Endodermal cell (in vitro differentiated cells): ENCODE results near the gene ST8SIA1. TPM values are rescaled to one million over a fixed set of nuclear protein-coding genes. Genes with fewer than 3 reads are reported as not detected.

Experiments used
- DNase-seq: peaks from one replicate; pipeline ENCODE4 v3.0.0-alpha.2; 2017
- H3K27ac ChIP-seq: 2 replicates; pipeline ENCODE4 v1.5.1; 2013; ENCODE audit warnings: mild to moderate bottlenecking, low read depth, low read length, moderate library complexity
- H3K27me3 ChIP-seq: 2 replicates; pipeline ENCODE4 v1.6.1; 2013; ENCODE audit warnings: mild to moderate bottlenecking, low read length, moderate library complexity; ENCODE audit not compliant: insufficient read depth, control insufficient read depth, poor library complexity, severe bottlenecking
- H3K36me3 ChIP-seq: 2 replicates; pipeline ENCODE4 v1.7.0; 2013; ENCODE audit warnings: mild to moderate bottlenecking, low read length, moderate library complexity; ENCODE audit not compliant: control insufficient read depth, insufficient read depth
- H3K4me1 ChIP-seq: one replicate; pipeline ENCODE4 v1.7.0; 2013; ENCODE audit warnings: low read length; ENCODE audit not compliant: control insufficient read depth, insufficient read depth
- H3K4me3 ChIP-seq: 2 replicates; pipeline ENCODE4 v1.5.1; 2013; ENCODE audit warnings: mild to moderate bottlenecking, low read length, moderate library complexity
- H3K9ac ChIP-seq: 2 replicates; pipeline ENCODE4 v1.6.1; 2013; ENCODE audit warnings: mild to moderate bottlenecking, low read length, moderate library complexity; ENCODE audit not compliant: poor library complexity, severe bottlenecking; ENCODE audit errors: extremely low read depth
- H3K9me3 ChIP-seq: 2 replicates; pipeline ENCODE4 v1.6.1; 2013; ENCODE audit warnings: mild to moderate bottlenecking, low read length, moderate library complexity; ENCODE audit not compliant: control insufficient read depth
- H3K27ac Mint-ChIP-seq: 2 replicates; pipeline ENCODE4 v1.8.0; 2020; ENCODE audit warnings: mixed read lengths
- H3K27me3 Mint-ChIP-seq: 2 replicates; pipeline ENCODE4 v1.8.0; 2021; ENCODE audit warnings: mild to moderate bottlenecking, mixed read lengths; ENCODE audit not compliant: insufficient read depth
- H3K36me3 Mint-ChIP-seq: 2 replicates; pipeline ENCODE4 v1.8.0; 2020; ENCODE audit warnings: low read depth, mixed read lengths
- H3K4me1 Mint-ChIP-seq: 2 replicates; pipeline ENCODE4 v1.8.0; 2020; ENCODE audit warnings: mixed read lengths
- H3K4me3 Mint-ChIP-seq: 2 replicates; pipeline ENCODE4 v1.8.0; 2020; ENCODE audit warnings: mild to moderate bottlenecking, moderate library complexity, mixed read lengths
- H3K9me3 Mint-ChIP-seq: 2 replicates; pipeline ENCODE4 v1.8.0; 2020; ENCODE audit warnings: mild to moderate bottlenecking, mixed read lengths
- WGBS, 2 experiments: methylation state at CpG; one replicate each; pipeline versions ENCODE4 v1.1.5 to v1.1.7; 2013; ENCODE audit warnings: missing lambda C conversion rate in 2 of 2, mixed read lengths in 1 of 2; ENCODE audit not compliant: insufficient coverage in 1 of 2, insufficient read length in 1 of 2; 5-methylcytosine and 5-hydroxymethylcytosine counted together
- total RNA-seq, 2 donors: library from RNA; stranded (reverse); fragmentation: NEBNext Ultra II Directional in 1 of 2; extraction: Animal tissue kit (Norgen Biotek cat#: 25700) in 1 of 2; gene quantifications; 2 replicates in 1 of 2; 3 replicates in 1 of 2; pipeline ENCODE4 v1.2.1, GENCODE V29; 2021
- TF ChIP-seq, protein P1 (sequence below): fragments of 200-600 bp; sonication (generic); conservative IDR thresholded peaks from 2 replicates; pipeline ENCODE4 v1.5.0; 2021; ENCODE audit warnings: antibody characterized with exemption, mild to moderate bottlenecking

ST8SIA1 gene
- total RNA-seq, 2 donors from 2014 or later: 11.2 to 13.3 TPM

- H3K36me3 Mint-ChIP-seq: no peaks in the 10 kb centered on the region
- peaks cover 3% of the 10 kb centered on the region for H3K27me3 Mint-ChIP-seq
- H3K9ac ChIP-seq: no peak overlapping the region
- H3K9me3 Mint-ChIP-seq: no peaks in the 10 kb centered on the region
- no peak for DNase-seq
- no peak overlapping the region for H3K27ac Mint-ChIP-seq
- H3K4me3 Mint-ChIP-seq: no peak overlapping the region
- no peaks in the 10 kb centered on the region for H3K9me3 ChIP-seq
- peaks cover 23% of the 10 kb centered on the region for H3K4me1 Mint-ChIP-seq
- peaks cover 10% of the 10 kb centered on the region for H3K36me3 ChIP-seq
- H3K27me3 ChIP-seq: no peaks in the 10 kb centered on the region
- TF ChIP-seq, protein P1, sequence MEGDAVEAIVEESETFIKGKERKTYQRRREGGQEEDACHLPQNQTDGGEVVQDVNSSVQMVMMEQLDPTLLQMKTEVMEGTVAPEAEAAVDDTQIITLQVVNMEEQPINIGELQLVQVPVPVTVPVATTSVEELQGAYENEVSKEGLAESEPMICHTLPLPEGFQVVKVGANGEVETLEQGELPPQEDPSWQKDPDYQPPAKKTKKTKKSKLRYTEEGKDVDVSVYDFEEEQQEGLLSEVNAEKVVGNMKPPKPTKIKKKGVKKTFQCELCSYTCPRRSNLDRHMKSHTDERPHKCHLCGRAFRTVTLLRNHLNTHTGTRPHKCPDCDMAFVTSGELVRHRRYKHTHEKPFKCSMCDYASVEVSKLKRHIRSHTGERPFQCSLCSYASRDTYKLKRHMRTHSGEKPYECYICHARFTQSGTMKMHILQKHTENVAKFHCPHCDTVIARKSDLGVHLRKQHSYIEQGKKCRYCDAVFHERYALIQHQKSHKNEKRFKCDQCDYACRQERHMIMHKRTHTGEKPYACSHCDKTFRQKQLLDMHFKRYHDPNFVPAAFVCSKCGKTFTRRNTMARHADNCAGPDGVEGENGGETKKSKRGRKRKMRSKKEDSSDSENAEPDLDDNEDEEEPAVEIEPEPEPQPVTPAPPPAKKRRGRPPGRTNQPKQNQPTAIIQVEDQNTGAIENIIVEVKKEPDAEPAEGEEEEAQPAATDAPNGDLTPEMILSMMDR: no peak
- H3K4me1 ChIP-seq: peaks cover 8% of the 10 kb centered on the region
- H3K4me3 ChIP-seq: no peak overlapping the region
- H3K27ac ChIP-seq: no peak overlapping the region
- WGBS, 2 experiments: 93% methylated on average over 1 of the region's 1 CpG; no CpG with 5 or more reads in 1 of the 2 experiments
These were observed 49.6 kb downstream of the ST8SIA1 start for GRCh38 chr12:22284871-22285270.

DNA sequence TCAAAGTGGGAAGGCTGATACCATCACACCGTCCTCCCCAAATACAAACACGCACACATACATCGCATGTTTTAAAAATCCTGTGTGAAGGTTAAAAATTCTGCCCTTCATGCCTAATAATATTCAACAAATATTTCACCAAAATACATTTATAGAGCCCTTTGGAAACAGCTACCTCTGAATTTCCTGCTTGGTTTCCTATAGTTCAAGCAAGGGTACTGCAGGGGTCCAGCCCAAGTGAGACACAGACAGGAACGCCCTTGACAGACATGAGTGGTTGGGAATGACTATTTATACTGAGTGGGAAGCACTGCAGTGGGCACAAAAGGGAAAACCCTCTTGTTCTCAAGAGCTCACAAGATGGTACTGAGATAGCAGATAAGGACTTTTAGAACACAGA lies 51.0 kb downstream of the ST8SIA1 start:
- Mint-ChIP-seq H3K36me3 (peaks cover 11% of the 10 kb centered on the region), H3K27ac (no peak overlapping the region), H3K9me3 (peaks cover 14% of the 10 kb centered on the region), H3K27me3 (peaks cover 3% of the 10 kb centered on the region), H3K4me1 (peaks cover 21% of the 10 kb centered on the region), H3K4me3 (no peak overlapping the region)
- H3K4me3 ChIP-seq: no peak overlapping the region
- 91 to 100% methylated on average over 1 to 4 of the region's 4 CpGs for WGBS, 2 experiments
- peaks cover 18% of the 10 kb centered on the region for H3K36me3 ChIP-seq
- no peak for DNase-seq
- H3K27ac ChIP-seq: peak overlapping the region; percentile 28
- no peaks in the 10 kb centered on the region for H3K27me3 ChIP-seq
- H3K9ac ChIP-seq: no peak overlapping the region
- peaks cover 8% of the 10 kb centered on the region for H3K4me1 ChIP-seq
- peaks cover 9% of the 10 kb centered on the region for H3K9me3 ChIP-seq
- TF ChIP-seq, protein P1: peak; percentile 68

- H3K9ac ChIP-seq: no peak overlapping the region
- H3K9me3 ChIP-seq: peaks cover 14% of the 10 kb centered on the region
- WGBS, 2 experiments: 94% methylated on average over 3 of the region's 3 CpGs; no CpG with 5 or more reads in 1 of the 2 experiments
- H3K27me3 Mint-ChIP-seq: peaks cover 3% of the 10 kb centered on the region
- peaks cover 17% of the 10 kb centered on the region for H3K9me3 Mint-ChIP-seq
- peaks cover 4% of the 10 kb centered on the region for H3K4me1 ChIP-seq
- no peak for DNase-seq
- no peak overlapping the region for H3K4me3 ChIP-seq
- H3K27ac ChIP-seq: peak overlapping the region; percentile 28
- peaks cover 18% of the 10 kb centered on the region for H3K36me3 ChIP-seq
- H3K4me3 Mint-ChIP-seq: no peak overlapping the region
- peaks cover 11% of the 10 kb centered on the region for H3K36me3 Mint-ChIP-seq
- no peaks in the 10 kb centered on the region for H3K27me3 ChIP-seq
- TF ChIP-seq, protein P1: no peak
- H3K27ac Mint-ChIP-seq: no peak overlapping the region
- peaks cover 16% of the 10 kb centered on the region for H3K4me1 Mint-ChIP-seq
These were observed 51.5 kb downstream of the ST8SIA1 start for GRCh38 chr12:22283006-22283506.
